ENCODE measurements around the gene PYGM.

Gene PYGM

GRCh38 chr11:64719406-64719805 is 40.4 kb downstream of the PYGM start:
- Histone ChIP-seq H3K36me3 (ENCODE audit: control insufficient read depth, insufficient read depth, low read length) (no peaks in the 10 kb centered on the region), H3K9ac (ENCODE audit: low read length) (no peak overlapping the region), H3K4me1 (ENCODE audit: control insufficient read depth, insufficient read depth, low read length) (peaks cover 7% of the 10 kb centered on the region), H3K4me3 (ENCODE audit: low read length) (no peak overlapping the region), H3K9me3 (ENCODE audit: control insufficient read depth, low read length) (no peaks in the 10 kb centered on the region), H3K27me3 (ENCODE audit: control insufficient read depth, insufficient read depth, low read length) (peaks cover 84% of the 10 kb centered on the region)

- no peak overlapping the region for H3K4me3 ChIP-seq (ENCODE audit: low read length)
- peaks cover 88% of the 10 kb centered on the region for H3K27me3 ChIP-seq (ENCODE audit: control insufficient read depth, insufficient read depth, low read length)
- no peaks in the 10 kb centered on the region for H3K9me3 ChIP-seq (ENCODE audit: control insufficient read depth, low read length)
- no peak overlapping the region for H3K9ac ChIP-seq (ENCODE audit: low read length)
- no peaks in the 10 kb centered on the region for H3K36me3 ChIP-seq (ENCODE audit: control insufficient read depth, insufficient read depth, low read length)
- H3K4me1 ChIP-seq (ENCODE audit: control insufficient read depth, insufficient read depth, low read length): peaks cover 4% of the 10 kb centered on the region
Measured at GRCh38 chr11:64718780-64719124, 41.0 kb downstream of the PYGM start.

GRCh38 chr11:64718084-64718779 is 41.5 kb downstream of the PYGM start:
- Histone ChIP-seq H3K9me3 (ENCODE audit: control insufficient read depth, low read length) (no peaks in the 10 kb centered on the region), H3K4me1 (ENCODE audit: control insufficient read depth, insufficient read depth, low read length) (no peaks in the 10 kb centered on the region), H3K36me3 (ENCODE audit: control insufficient read depth, insufficient read depth, low read length) (no peaks in the 10 kb centered on the region), H3K9ac (ENCODE audit: low read length) (no peak overlapping the region), H3K4me3 (ENCODE audit: low read length) (no peak overlapping the region), H3K27me3 (ENCODE audit: control insufficient read depth, insufficient read depth, low read length) (peaks cover 88% of the 10 kb centered on the region)

GRCh38 chr11:64717268-64717578 is 42.6 kb downstream of the PYGM start:
- Histone ChIP-seq H3K4me3 (ENCODE audit: low read length) (no peak overlapping the region), H3K36me3 (ENCODE audit: control insufficient read depth, insufficient read depth, low read length) (no peaks in the 10 kb centered on the region), H3K4me1 (ENCODE audit: control insufficient read depth, insufficient read depth, low read length) (no peaks in the 10 kb centered on the region), H3K9me3 (ENCODE audit: control insufficient read depth, low read length) (no peaks in the 10 kb centered on the region), H3K27me3 (ENCODE audit: control insufficient read depth, insufficient read depth, low read length) (peaks cover 94% of the 10 kb centered on the region), H3K9ac (ENCODE audit: low read length) (no peak overlapping the region)

- Histone ChIP-seq H3K9ac (ENCODE audit: low read length) (no peak overlapping the region), H3K36me3 (ENCODE audit: control insufficient read depth, insufficient read depth, low read length) (no peaks in the 10 kb centered on the region), H3K4me1 (ENCODE audit: control insufficient read depth, insufficient read depth, low read length) (no peaks in the 10 kb centered on the region), H3K4me3 (ENCODE audit: low read length) (no peak overlapping the region), H3K27me3 (ENCODE audit: control insufficient read depth, insufficient read depth, low read length) (peaks cover 94% of the 10 kb centered on the region), H3K9me3 (ENCODE audit: control insufficient read depth, low read length) (no peaks in the 10 kb centered on the region)
Measured at GRCh38 chr11:64716473-64717267, 43.1 kb downstream of the PYGM start.

- Histone ChIP-seq H3K9ac (ENCODE audit: low read length) (no peak overlapping the region), H3K4me1 (ENCODE audit: control insufficient read depth, insufficient read depth, low read length) (peaks cover 4% of the 10 kb centered on the region), H3K27me3 (ENCODE audit: control insufficient read depth, insufficient read depth, low read length) (peaks cover 94% of the 10 kb centered on the region), H3K9me3 (ENCODE audit: control insufficient read depth, low read length) (no peaks in the 10 kb centered on the region), H3K4me3 (ENCODE audit: low read length) (no peak overlapping the region), H3K36me3 (ENCODE audit: control insufficient read depth, insufficient read depth, low read length) (no peaks in the 10 kb centered on the region)
Measured at GRCh38 chr11:64715756-64716472, 43.9 kb downstream of the PYGM start.

GRCh38 chr11:64715110-64715509 is 44.7 kb downstream of the PYGM start:
- H3K9ac ChIP-seq (ENCODE audit: low read length): no peak overlapping the region
- no peaks in the 10 kb centered on the region for H3K9me3 ChIP-seq (ENCODE audit: control insufficient read depth, low read length)
- H3K36me3 ChIP-seq (ENCODE audit: control insufficient read depth, insufficient read depth, low read length): no peaks in the 10 kb centered on the region
- peaks cover 96% of the 10 kb centered on the region for H3K27me3 ChIP-seq (ENCODE audit: control insufficient read depth, insufficient read depth, low read length)
- H3K4me1 ChIP-seq (ENCODE audit: control insufficient read depth, insufficient read depth, low read length): peaks cover 5% of the 10 kb centered on the region
- H3K4me3 ChIP-seq (ENCODE audit: low read length): no peak overlapping the region

- H3K36me3 ChIP-seq (ENCODE audit: control insufficient read depth, insufficient read depth, low read length): no peaks in the 10 kb centered on the region
- H3K27me3 ChIP-seq (ENCODE audit: control insufficient read depth, insufficient read depth, low read length): peaks cover 96% of the 10 kb centered on the region
- H3K4me3 ChIP-seq (ENCODE audit: low read length): no peak overlapping the region
- H3K9me3 ChIP-seq (ENCODE audit: control insufficient read depth, low read length): no peaks in the 10 kb centered on the region
- peaks cover 5% of the 10 kb centered on the region for H3K4me1 ChIP-seq (ENCODE audit: control insufficient read depth, insufficient read depth, low read length)
- H3K9ac ChIP-seq (ENCODE audit: low read length): no peak overlapping the region
Measured at GRCh38 chr11:64714666-64715065, 45.1 kb downstream of the PYGM start.

- peaks cover 95% of the 10 kb centered on the region for H3K27me3 ChIP-seq (ENCODE audit: control insufficient read depth, insufficient read depth, low read length)
- H3K9me3 ChIP-seq (ENCODE audit: control insufficient read depth, low read length): no peaks in the 10 kb centered on the region
- H3K4me1 ChIP-seq (ENCODE audit: control insufficient read depth, insufficient read depth, low read length): peaks cover 5% of the 10 kb centered on the region
- no peak overlapping the region for H3K9ac ChIP-seq (ENCODE audit: low read length)
- H3K36me3 ChIP-seq (ENCODE audit: control insufficient read depth, insufficient read depth, low read length): no peaks in the 10 kb centered on the region
- no peak overlapping the region for H3K4me3 ChIP-seq (ENCODE audit: low read length)
Measured at GRCh38 chr11:64713781-64714363, 45.9 kb downstream of the PYGM start.

GRCh38 chr11:64713016-64713707 is 46.6 kb downstream of the PYGM start:
- Histone ChIP-seq H3K4me1 (ENCODE audit: control insufficient read depth, insufficient read depth, low read length) (peaks cover 5% of the 10 kb centered on the region), H3K36me3 (ENCODE audit: control insufficient read depth, insufficient read depth, low read length) (no peaks in the 10 kb centered on the region), H3K9me3 (ENCODE audit: control insufficient read depth, low read length) (no peaks in the 10 kb centered on the region), H3K4me3 (ENCODE audit: low read length) (no peak overlapping the region), H3K9ac (ENCODE audit: low read length) (no peak overlapping the region), H3K27me3 (ENCODE audit: control insufficient read depth, insufficient read depth, low read length) (peaks cover 94% of the 10 kb centered on the region)

- Histone ChIP-seq H3K9ac (ENCODE audit: low read length) (no peak overlapping the region), H3K4me3 (ENCODE audit: low read length) (no peak overlapping the region), H3K27me3 (ENCODE audit: control insufficient read depth, insufficient read depth, low read length) (peaks cover 88% of the 10 kb centered on the region), H3K36me3 (ENCODE audit: control insufficient read depth, insufficient read depth, low read length) (no peaks in the 10 kb centered on the region), H3K4me1 (ENCODE audit: control insufficient read depth, insufficient read depth, low read length) (peaks cover 5% of the 10 kb centered on the region), H3K9me3 (ENCODE audit: control insufficient read depth, low read length) (no peaks in the 10 kb centered on the region)
Measured at GRCh38 chr11:64712430-64713015, 47.3 kb downstream of the PYGM start.
